Fibroblast of mammary gland (primary cell): Measurements from ENCODE around the gene FAM120A.

Experiments used
- DNase-seq: peaks from one replicate; pipeline ENCODE4 v3.0.0-alpha.2; 2010; ENCODE audit warnings: low read depth
- H3K4me3 ChIP-seq: 2 replicates; pipeline ENCODE4 v1.5.1; 2011; ENCODE audit warnings: low read depth, mild to moderate bottlenecking, low read length, moderate library complexity; ENCODE audit not compliant: control insufficient read depth
- TF ChIP-seq, protein P1 (sequence below): conservative IDR thresholded peaks from 2 replicates; pipeline ENCODE4 v1.5.1; 2011; ENCODE audit warnings: low read depth, low read length, inconsistent platforms; ENCODE audit not compliant: control insufficient read depth, insufficient read depth

The FAM120A gene

DNA sequence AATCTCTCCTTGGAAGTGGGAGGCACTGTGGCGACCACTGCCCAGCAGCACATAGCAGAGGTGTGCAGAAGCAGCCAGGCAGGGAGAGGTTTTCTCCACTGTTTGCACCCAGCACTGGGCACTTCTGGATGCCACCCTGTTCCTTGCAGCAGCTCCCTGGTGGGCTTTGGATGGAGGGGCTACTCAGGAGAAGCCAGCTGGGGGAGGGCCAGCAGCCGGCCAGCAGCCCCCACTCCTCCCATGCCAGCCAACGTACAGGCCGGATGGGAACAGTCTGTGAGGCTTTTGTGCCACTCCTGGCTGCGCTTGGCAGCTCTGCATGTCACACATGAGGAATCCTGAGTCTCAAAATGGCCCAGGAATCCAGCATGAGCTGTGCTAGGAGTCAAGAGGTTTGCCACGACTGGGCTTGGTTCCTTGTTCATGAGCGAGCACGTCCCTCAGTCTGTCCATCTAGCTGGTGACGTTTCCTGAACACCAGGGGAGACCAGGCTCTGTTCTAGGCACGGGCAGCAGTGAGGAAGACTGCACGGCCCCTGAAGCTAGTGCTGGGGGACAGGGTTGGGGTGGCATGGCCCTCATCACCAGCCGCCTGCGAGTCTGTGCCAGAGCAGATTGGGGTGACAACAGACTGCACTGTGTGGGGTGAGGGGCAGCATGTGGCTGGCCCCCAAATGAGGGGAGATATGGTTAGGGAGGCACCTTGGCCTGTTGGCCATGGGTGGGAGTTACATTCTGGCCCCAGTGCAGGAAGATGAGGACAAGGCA, 135.0 kb downstream of the FAM120A start:
- TF ChIP-seq, protein P1, sequence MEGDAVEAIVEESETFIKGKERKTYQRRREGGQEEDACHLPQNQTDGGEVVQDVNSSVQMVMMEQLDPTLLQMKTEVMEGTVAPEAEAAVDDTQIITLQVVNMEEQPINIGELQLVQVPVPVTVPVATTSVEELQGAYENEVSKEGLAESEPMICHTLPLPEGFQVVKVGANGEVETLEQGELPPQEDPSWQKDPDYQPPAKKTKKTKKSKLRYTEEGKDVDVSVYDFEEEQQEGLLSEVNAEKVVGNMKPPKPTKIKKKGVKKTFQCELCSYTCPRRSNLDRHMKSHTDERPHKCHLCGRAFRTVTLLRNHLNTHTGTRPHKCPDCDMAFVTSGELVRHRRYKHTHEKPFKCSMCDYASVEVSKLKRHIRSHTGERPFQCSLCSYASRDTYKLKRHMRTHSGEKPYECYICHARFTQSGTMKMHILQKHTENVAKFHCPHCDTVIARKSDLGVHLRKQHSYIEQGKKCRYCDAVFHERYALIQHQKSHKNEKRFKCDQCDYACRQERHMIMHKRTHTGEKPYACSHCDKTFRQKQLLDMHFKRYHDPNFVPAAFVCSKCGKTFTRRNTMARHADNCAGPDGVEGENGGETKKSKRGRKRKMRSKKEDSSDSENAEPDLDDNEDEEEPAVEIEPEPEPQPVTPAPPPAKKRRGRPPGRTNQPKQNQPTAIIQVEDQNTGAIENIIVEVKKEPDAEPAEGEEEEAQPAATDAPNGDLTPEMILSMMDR, result no peak
- DNase-seq, result no peak
- H3K4me3 ChIP-seq, result no peak overlapping the region

DNA sequence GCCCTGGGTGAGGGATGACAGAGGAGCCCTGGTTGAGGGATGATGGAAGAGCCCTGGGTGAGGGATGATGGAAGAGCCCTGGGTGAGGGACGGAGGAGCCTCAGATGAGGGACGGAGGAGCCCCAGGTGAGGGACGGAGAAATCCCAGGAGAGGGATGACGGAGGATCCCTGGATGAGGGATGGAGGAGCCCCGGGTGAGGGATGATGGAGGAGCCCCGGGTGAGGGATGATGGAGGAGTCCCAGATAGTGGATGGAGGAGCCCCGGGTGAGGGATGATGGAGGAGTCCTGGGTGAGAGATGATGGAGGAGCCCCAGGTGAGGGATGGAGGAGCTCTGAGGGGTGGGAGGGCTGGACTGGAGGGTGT, 135.8 kb downstream of the FAM120A start:
- no peak overlapping the region for H3K4me3 ChIP-seq
- TF ChIP-seq, protein P1, result no peak
- DNase-seq, result no peak

DNA sequence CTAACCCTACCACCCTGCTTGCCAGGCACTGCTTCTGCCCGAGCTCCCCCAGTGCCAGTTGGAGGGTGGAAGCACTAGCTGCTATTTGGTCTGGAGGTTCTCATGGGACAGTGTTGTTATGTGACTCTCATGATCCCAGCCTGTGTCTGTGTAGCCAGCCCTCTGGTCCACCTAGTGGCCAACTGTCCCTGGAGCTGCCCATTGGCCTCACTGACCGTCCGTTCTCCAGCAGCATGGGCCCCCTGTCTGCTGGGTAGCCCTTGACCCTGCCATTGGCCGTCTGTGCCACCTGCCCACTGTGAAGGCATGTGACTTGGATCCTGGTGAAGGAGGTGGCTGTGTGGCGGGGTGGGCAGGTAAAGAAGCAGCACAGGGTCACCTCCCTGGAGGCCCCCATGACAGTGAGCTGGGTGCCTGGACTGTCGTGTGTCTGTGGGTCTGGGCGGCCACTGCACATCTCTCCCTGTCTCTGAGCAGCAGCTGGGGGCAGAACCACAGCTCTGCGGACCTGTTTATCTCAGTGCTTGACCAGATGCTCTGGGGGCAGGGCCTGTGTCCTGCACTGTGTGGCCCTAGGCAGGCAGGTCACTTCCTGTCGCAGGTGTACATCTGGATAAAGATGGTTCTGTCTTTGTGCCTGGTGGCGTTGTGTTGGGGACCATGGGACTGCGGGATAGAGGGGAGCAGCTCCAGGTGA, 136.3 kb downstream of the FAM120A start:
- H3K4me3 ChIP-seq, result no peak overlapping the region
- TF ChIP-seq, protein P1, result peak; percentile 17
- no peak for DNase-seq

DNA sequence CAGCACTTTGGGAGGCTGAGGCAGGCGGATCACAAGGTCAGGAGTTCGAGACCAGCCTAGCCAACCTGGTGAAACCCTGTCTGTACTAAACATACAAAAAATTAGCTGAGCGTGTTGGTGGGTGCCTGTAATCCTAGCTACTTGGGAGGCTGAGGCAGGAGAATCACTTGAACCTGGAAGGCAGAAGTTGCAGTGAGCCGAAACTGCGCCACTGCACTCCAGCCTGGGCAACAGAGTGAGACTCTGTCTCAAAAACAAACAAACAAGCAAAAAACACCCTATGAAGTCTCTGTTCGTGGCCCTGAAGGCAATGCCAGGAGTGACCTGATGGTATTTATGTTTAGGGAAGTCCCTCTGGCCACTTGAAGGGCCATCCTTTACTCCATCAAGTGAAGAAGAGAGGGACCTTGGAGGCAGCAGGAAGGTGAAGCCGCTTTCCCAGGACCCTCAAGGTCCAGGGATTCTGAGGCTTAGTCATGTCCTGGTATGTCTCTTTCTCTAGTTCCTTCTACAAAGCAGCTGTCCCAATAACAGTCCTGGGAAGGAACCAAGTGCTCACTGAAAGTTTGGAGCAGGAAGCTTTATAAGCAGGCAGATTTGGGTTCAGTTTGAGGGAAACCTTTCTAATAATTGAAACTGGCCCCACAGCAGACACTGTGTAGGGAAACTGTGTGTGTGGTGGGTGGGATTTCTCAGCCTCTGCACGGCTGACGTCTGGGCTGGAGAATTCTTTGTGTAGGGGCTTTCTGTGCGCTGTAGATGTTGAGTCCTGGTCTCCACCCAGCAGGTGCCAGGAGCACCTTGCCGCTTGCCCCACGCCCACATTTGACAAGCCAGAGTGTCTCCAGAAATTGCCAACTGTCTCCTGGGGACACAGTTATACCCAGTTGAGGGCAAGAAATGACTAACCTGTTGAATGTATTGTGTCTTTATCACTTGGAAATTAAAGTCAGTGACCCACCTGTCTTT, 137.4 kb downstream of the FAM120A start:
- H3K4me3 ChIP-seq, result no peak overlapping the region
- TF ChIP-seq, protein P1, result no peak
- DNase-seq, result peak; percentile 36

DNA sequence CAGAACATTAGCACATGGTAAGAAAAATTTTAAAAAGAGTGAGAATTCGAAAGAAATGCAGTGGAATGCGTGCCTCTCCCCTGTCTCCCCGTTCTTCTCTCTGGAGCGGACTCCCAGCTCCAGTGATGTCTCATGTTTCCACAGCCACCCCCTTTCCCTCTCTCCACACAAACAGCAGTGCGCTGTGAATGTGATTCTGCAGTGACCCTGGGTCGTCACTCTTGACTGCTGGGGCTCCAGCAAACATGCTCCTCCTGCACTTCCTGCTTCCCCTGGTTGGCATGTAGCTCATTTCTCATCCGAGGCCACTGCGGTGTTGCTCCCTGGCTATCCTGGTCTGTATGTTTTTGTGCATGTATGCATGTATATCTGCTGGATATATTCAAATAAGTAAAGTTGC, 138.2 kb downstream of the FAM120A start:
- no peak overlapping the region for H3K4me3 ChIP-seq
- TF ChIP-seq, protein P1, result no peak
- peak; percentile 44 for DNase-seq

DNA sequence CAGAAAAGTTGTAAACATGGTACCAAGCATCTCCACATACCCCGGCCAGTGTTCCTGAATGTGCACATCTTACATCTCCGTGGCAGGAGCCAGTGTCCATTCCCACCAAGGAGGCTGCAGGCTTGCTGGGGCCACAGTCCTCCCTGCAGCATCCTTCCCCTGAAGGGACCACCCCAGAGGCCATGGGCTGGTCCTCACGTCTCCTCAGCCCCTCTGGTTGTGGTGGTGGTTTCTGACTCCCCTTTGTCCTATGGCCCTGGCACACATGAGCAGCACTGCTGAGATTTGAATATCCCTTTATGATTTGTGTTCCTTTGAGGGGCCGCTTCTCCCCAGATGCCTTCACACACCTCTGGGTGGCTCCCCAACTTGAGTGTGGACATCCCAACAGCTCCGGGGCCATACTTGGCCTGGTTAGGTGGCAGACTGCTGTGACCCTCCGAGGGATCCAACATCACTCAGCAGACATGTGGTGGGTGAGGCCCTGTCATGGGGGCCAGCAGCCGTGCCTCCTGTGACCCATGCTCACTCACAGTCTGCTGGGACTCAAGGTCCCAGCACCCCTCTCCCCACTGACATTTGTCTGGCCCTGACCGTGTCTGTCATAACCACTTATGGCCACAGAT, 139.2 kb downstream of the FAM120A start:
- DNase-seq, result no peak

More for the DNA sequence above, 139.2 kb downstream of the FAM120A start:
- no peak overlapping the region for H3K4me3 ChIP-seq
- TF ChIP-seq, protein P1, result no peak
